OCI-LY7 (cell line): ENCODE results near the gene ARPC4.

ENCODE experiments used
- EZH2phosphoT487 ChIP-seq: fragments of 200-600 bp; sonication (generic); IDR thresholded peaks from 2 replicates; pipeline ENCODE4 v1.6.1; 2018; ENCODE audit warnings: low read depth, borderline replicate concordance, mild to moderate bottlenecking, mixed run types, antibody characterized with exemption, low read length, moderate library complexity, mixed read lengths
- TF ChIP-seq, protein P1 (sequence below): fragments of 200-600 bp; sonication (generic); conservative IDR thresholded peaks from 2 replicates; pipeline ENCODE4 v1.5.1; 2014; ENCODE audit warnings: mild to moderate bottlenecking, antibody characterized with exemption, low read length, moderate library complexity, mixed read lengths

DNA sequence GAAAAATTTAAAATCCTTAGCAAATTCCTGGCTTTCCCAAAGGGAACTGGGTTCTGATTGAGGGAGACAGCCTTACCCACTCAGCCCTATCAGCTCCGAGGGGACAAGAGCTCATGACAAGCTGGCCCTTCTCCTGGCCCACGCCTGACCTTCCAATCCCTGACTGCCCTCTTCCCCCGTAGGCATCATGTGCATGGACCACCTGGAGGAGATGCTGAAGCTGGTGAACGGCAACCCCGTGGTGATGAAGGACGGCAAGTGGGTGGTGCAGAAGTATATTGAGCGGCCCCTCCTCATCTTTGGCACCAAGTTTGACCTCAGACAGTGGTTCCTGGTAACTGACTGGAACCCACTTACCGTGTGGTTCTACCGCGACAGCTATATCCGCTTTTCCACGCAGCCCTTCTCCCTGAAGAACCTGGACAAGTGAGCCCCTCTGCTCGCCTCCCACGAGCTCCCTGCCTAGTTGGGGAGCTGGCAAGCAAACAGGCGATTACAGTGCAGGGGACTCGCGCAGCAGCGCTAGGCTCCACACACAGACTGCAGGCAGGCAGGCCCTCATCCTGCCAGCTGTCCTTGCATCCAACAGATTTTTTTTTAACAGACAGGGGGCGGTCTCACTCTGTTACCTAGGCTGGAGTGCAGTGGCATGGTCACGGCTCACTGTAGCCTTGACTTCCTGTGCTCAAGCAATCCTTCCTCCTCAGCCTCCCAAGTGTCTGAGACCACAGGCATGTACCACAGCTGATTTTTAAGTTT, 34.1 kb downstream of the ARPC4 start:
- TF ChIP-seq, protein P1, sequence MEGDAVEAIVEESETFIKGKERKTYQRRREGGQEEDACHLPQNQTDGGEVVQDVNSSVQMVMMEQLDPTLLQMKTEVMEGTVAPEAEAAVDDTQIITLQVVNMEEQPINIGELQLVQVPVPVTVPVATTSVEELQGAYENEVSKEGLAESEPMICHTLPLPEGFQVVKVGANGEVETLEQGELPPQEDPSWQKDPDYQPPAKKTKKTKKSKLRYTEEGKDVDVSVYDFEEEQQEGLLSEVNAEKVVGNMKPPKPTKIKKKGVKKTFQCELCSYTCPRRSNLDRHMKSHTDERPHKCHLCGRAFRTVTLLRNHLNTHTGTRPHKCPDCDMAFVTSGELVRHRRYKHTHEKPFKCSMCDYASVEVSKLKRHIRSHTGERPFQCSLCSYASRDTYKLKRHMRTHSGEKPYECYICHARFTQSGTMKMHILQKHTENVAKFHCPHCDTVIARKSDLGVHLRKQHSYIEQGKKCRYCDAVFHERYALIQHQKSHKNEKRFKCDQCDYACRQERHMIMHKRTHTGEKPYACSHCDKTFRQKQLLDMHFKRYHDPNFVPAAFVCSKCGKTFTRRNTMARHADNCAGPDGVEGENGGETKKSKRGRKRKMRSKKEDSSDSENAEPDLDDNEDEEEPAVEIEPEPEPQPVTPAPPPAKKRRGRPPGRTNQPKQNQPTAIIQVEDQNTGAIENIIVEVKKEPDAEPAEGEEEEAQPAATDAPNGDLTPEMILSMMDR: peak; percentile 73
- no peak for TF ChIP-seq EZH2phosphoT487
